HepG2 (cell line): ENCODE data around the gene ZNF625. TPM values are rescaled to one million over a fixed set of nuclear protein-coding genes. Genes with fewer than 3 reads are reported as not detected.

Experiments
- ATAC-seq: fragments of 200-7000 bp; cut with Tn5 transposase; 3 replicates; pipeline ENCODE4 v1.9.1; 2020; ENCODE audit warnings: mild to moderate bottlenecking, moderate library complexity
- BruUV-seq: library from RNA; stranded (reverse); fragments of 400-500 nt; replicated peaks from 2 replicates; lab custom pipeline; 2021; lab: Mats Ljungman, UMichigan
- CTCF ChIA-PET: fragments of 300-600 bp; formaldehyde crosslinking; extraction: SDS; loops from one replicate; lab custom pipeline; 2021; ENCODE audit warnings: low total read pairs, inconsistent platforms, low intra/inter-chr PET ratio; lab: Yijun Ruan, JAX
- POLR2A ChIA-PET: fragments of 350-600 bp; sonication (Branson Sonifier 250); formaldehyde crosslinking; loops from one replicate; lab custom pipeline; 2020; ENCODE audit warnings: antibody characterized with exemption, inconsistent platforms; lab: Yijun Ruan, JAX
- DNase-seq: peaks from one replicate; pipeline ENCODE4 v3.0.0-alpha.2; 2015; ENCODE audit warnings: low spot score
- FAIRE-seq: peaks from 3 replicates; lab custom pipeline; 2011; peaks lifted over from hg19 to GRCh38; lab: Jason Lieb, UNC
- H2AFZ ChIP-seq: one replicate; pipeline ENCODE4 v1.6.1; 2011; ENCODE audit warnings: low read length, inconsistent platforms
- H3K27ac ChIP-seq: fragments of 300-600 bp; 3 replicates; pipeline ENCODE4 v1.8.0; 2011; ENCODE audit warnings: mixed run types, mild to moderate bottlenecking, mixed read lengths, low read length, inconsistent platforms; ENCODE audit not compliant: insufficient read depth; ENCODE audit errors: extremely low read length
- H3K27me3 ChIP-seq, 2 experiments: fragments of 200-600 bp in 1 of 2; 2 replicates in 1 of 2; 3 replicates in 1 of 2; pipeline versions ENCODE4 v1.6.0 to v1.8.0; 2011; ENCODE audit warnings: low read length in 2 of 2, mild to moderate bottlenecking in 2 of 2, moderate library complexity in 2 of 2, inconsistent platforms in 1 of 2; ENCODE audit not compliant: insufficient read depth in 2 of 2, control insufficient read depth in 1 of 2
- H3K36me3 ChIP-seq, 2 experiments: fragments of 200-600 bp in 1 of 2; replicated peaks in 1 of 2; 2 replicates in 1 of 2; 3 replicates in 1 of 2; pipeline versions ENCODE4 v1.5.1 to v1.8.0; 2011; ENCODE audit warnings: low read length in 2 of 2, inconsistent platforms in 1 of 2; ENCODE audit not compliant: insufficient read depth in 2 of 2, control insufficient read depth in 1 of 2
- H3K4me1 ChIP-seq: 2 replicates; pipeline ENCODE4 v1.5.1; 2012; ENCODE audit warnings: low read length, inconsistent platforms; ENCODE audit not compliant: insufficient read depth
- H3K4me2 ChIP-seq: 2 replicates; pipeline ENCODE4 v1.6.0; 2011; ENCODE audit warnings: low read depth, low read length, inconsistent platforms
- H3K4me3 ChIP-seq, 3 experiments: fragments of 200-600 bp in 1 of 3; sonication (generic), shearing (Covaris generic) in 1 of 3; replicated peaks in 1 of 3; 2 replicates each; pipeline ENCODE4 v1.5.1; 2011 to 2016; ENCODE audit warnings: low read length in 3 of 3, inconsistent platforms in 2 of 3, low read depth in 2 of 3, mild to moderate bottlenecking in 2 of 3, control low read depth in 1 of 3, mixed read lengths in 1 of 3; ENCODE audit not compliant: insufficient read depth in 1 of 3
- H3K79me2 ChIP-seq: one replicate; pipeline ENCODE4 v1.6.1; 2011; ENCODE audit warnings: low read length, inconsistent platforms; ENCODE audit not compliant: insufficient read depth
- H3K9ac ChIP-seq: 2 replicates; pipeline ENCODE4 v1.6.0; 2011; ENCODE audit warnings: mild to moderate bottlenecking, low read depth, low read length, inconsistent platforms; ENCODE audit not compliant: insufficient read depth
- H3K9me3 ChIP-seq: 2 replicates; pipeline ENCODE4 v1.5.1; 2012; ENCODE audit warnings: mild to moderate bottlenecking, low read length
- H4K20me1 ChIP-seq: 2 replicates; pipeline ENCODE4 v1.6.0; 2011; ENCODE audit warnings: inconsistent platforms, mild to moderate bottlenecking, low read length, moderate library complexity; ENCODE audit not compliant: insufficient read depth
- ARNTL ChIP-seq: sonication (generic); formaldehyde crosslinking; IDR thresholded peaks from 2 replicates; pipeline ENCODE4 v1.4.0; 2020; ENCODE audit warnings: mild to moderate bottlenecking, missing genetic modification reagents
- FOXK1 ChIP-seq: sonication (generic); formaldehyde crosslinking; IDR thresholded peaks from 2 replicates; pipeline ENCODE4 v1.4.0; 2020; ENCODE audit warnings: low read depth, missing genetic modification reagents, borderline replicate concordance
- ISX ChIP-seq: sonication (generic); formaldehyde crosslinking; conservative IDR thresholded peaks from 2 replicates; pipeline ENCODE4 v1.5.0; 2020; ENCODE audit warnings: missing genetic modification reagents
- KMT2A ChIP-seq: sonication (generic); formaldehyde crosslinking; IDR thresholded peaks from 2 replicates; pipeline ENCODE4 v1.4.0; 2020; ENCODE audit warnings: missing genetic modification reagents
- MAFG ChIP-seq: sonication (generic); formaldehyde crosslinking; IDR thresholded peaks from 2 replicates; pipeline ENCODE4 v1.5.1; 2020; ENCODE audit warnings: mild to moderate bottlenecking, missing genetic modification reagents
- MED1 ChIP-seq: sonication (generic); formaldehyde crosslinking; IDR thresholded peaks from 2 replicates; pipeline ENCODE4 v1.4.0; 2020; ENCODE audit warnings: missing genetic modification reagents
- MTF1 ChIP-seq: sonication (generic); formaldehyde crosslinking; IDR thresholded peaks from 2 replicates; pipeline ENCODE4 v1.5.0; 2020; ENCODE audit warnings: missing genetic modification reagents
- POLR2AphosphoS2 ChIP-seq: IDR thresholded peaks from 2 replicates; pipeline ENCODE4 v1.6.1; 2011; ENCODE audit warnings: low read depth, low read length, improper control_type of control experiment
- SRY ChIP-seq: sonication (generic); formaldehyde crosslinking; IDR thresholded peaks from 2 replicates; pipeline ENCODE4 v1.8.0; 2022; ENCODE audit warnings: mild to moderate bottlenecking, missing genetic modification reagents
- TCF12 ChIP-seq, 2 experiments: fragments of 450-650 bp in 1 of 2; sonication (generic) in 1 of 2; formaldehyde crosslinking in 1 of 2; IDR thresholded peaks; 2 replicates each; pipeline versions ENCODE4 v1.6.1 to v1.8.0; 2017 to 2022; ENCODE audit warnings: antibody characterized with exemption in 1 of 2, mild to moderate bottlenecking in 1 of 2, missing genetic modification reagents in 1 of 2, moderate library complexity in 1 of 2
- ZNF552 ChIP-seq: sonication (generic); formaldehyde crosslinking; IDR thresholded peaks from 2 replicates; pipeline ENCODE4 v1.9.0; 2022; ENCODE audit warnings: missing genetic modification reagents, mild to moderate bottlenecking, borderline replicate concordance
- WGBS: methylation state at CpG from one replicate; pipeline ENCODE4 v1.1.6; 2017; ENCODE audit warnings: low lambda C conversion rate; 5-methylcytosine and 5-hydroxymethylcytosine counted together
- in situ Hi-C: cut with HindIII; loops from 2 replicates; pipeline ENCODE4 v1.10.0; 2017; ENCODE audit warnings: low pct_unique_long_range_greater_than_20kb; ENCODE audit not compliant: extremely low pct_ligation_motif_present
- intact Hi-C: fragments of 100-400 bp; cut with micrococcal nuclease; formaldehyde crosslinking; loops from one replicate; pipeline ENCODE4 v1.10.0; 2022; ENCODE audit not compliant: unreplicated experiment
- polyA plus RNA-seq, 8 experiments: library from polyadenylated mRNA; depleted of rRNA in 3 of 8; stranded (reverse) in 7 of 8; unstranded in 1 of 8; fragments of >200 nt; fragmentation: Illumina TruSeq in 4 of 8; extraction: Trizol in 4 of 8; gene quantifications; 2 replicates each; pipeline versions ENCODE4 v1.2.1 to v1.2.3, GENCODE V29; 2011 to 2016; ENCODE audit warnings: low read depth in 4 of 8, missing spikeins in 1 of 8, mixed read lengths in 1 of 8; ENCODE audit not compliant: insufficient read depth in 1 of 8
- total RNA-seq, 5 experiments: library from RNA; depleted of rRNA; stranded (reverse); fragments of >200 nt; fragmentation: Illumina TruSeq; extraction: Trizol; gene quantifications; 2 replicates each; pipeline ENCODE4 v1.2.3, GENCODE V29; 2016; ENCODE audit warnings: low read depth in 1 of 5
- TF ChIP-seq, protein P1 (sequence below): sonication (generic); formaldehyde crosslinking; IDR thresholded peaks from 2 replicates; pipeline ENCODE4 v1.4.0; 2020; ENCODE audit warnings: missing genetic modification reagents
- TF ChIP-seq, protein P2 (sequence below): sonication (generic); formaldehyde crosslinking; IDR thresholded peaks from 2 replicates; pipeline ENCODE4 v1.4.0; 2020; ENCODE audit warnings: missing genetic modification reagents; ENCODE audit errors: not compliant biosample characterization
- TF ChIP-seq, protein P3 (sequence below): sonication (generic); formaldehyde crosslinking; IDR thresholded peaks from 2 replicates; pipeline ENCODE4 v1.5.1; 2020; ENCODE audit warnings: mild to moderate bottlenecking, missing genetic modification reagents, moderate library complexity
- TF ChIP-seq, protein P4 (sequence below): conservative IDR thresholded peaks from 2 replicates; pipeline ENCODE4 v1.6.1; 2018; ENCODE audit warnings: missing genetic modification reagents
- TF ChIP-seq, protein P5 (sequence below): sonication (generic); formaldehyde crosslinking; IDR thresholded peaks from 2 replicates; pipeline ENCODE4 v1.8.0; 2022; ENCODE audit warnings: missing genetic modification reagents, mild to moderate bottlenecking, borderline replicate concordance

The ZNF625 gene
- total and polyA plus RNA-seq, 2 of the 13 experiments (the other 11 are each of a cell fraction or from before 2014, with no cell fraction given), result 1.7 to 12.2 TPM

DNA sequence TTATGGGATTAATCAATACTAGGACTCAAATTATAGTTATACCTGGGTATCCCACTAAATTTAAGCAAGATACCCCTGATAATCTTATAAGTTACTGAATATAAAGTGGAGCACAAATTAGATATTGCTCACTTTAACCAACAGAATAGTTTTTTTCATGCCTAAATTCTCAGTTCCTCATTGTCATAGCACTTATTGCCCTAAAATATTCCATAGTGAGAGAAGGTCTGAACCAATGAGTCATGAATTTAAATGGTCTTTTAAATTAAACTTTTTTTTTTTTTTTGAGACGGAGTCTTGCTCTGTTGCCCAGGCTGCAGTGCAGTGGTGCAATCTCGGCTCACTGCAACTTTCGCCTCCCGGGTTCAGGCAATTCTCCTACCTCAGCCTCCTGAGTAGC, 48.8 kb upstream of the ZNF625 start:
- H3K4me1 ChIP-seq, result peaks cover 18% of the 10 kb centered on the region
- no peak overlapping the region for H2AFZ ChIP-seq
- ChIA-PET CTCF (no interaction called here), POLR2A (no interaction called here)
- no peaks in the 10 kb centered on the region for H3K36me3 ChIP-seq
- no peaks in the 10 kb centered on the region for H3K27me3 ChIP-seq
- in situ Hi-C loops (no loop called here), intact Hi-C loops (no loop called here)
- no peaks in the 10 kb centered on the region for H3K79me2 ChIP-seq
- 0 out of 2 replicates have a peak, but pooled peaks cover 12% of the 10 kb centered on the region for H3K9me3 ChIP-seq
- no peak for FAIRE-seq
- no peak overlapping the region for H3K4me2 ChIP-seq
- no peak for ATAC-seq
- 95% methylated on average over 4 of the region's 4 CpGs for WGBS
- BruUV-seq, result no TSS peak
- no peak overlapping the region for H3K4me3 ChIP-seq
- H4K20me1 ChIP-seq, result no peaks in the 10 kb centered on the region
- H3K27ac ChIP-seq, result no peak overlapping the region
- DNase-seq, result no peak
- TF ChIP-seq, protein P1, sequence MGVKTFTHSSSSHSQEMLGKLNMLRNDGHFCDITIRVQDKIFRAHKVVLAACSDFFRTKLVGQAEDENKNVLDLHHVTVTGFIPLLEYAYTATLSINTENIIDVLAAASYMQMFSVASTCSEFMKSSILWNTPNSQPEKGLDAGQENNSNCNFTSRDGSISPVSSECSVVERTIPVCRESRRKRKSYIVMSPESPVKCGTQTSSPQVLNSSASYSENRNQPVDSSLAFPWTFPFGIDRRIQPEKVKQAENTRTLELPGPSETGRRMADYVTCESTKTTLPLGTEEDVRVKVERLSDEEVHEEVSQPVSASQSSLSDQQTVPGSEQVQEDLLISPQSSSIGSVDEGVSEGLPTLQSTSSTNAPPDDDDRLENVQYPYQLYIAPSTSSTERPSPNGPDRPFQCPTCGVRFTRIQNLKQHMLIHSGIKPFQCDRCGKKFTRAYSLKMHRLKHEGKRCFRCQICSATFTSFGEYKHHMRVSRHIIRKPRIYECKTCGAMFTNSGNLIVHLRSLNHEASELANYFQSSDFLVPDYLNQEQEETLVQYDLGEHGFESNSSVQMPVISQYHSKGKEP (CRISPR knock-in tag), result no peak
- no peak for TF ChIP-seq ISX
- TF ChIP-seq ARNTL (CRISPR knock-in tag), result no peak
- TF ChIP-seq MED1 (CRISPR knock-in tag), result no peak
- TF ChIP-seq MAFG (CRISPR knock-in tag), result no peak
- TF ChIP-seq FOXK1 (CRISPR knock-in tag), result no peak
- no peak for TF ChIP-seq KMT2A (CRISPR knock-in tag)
- no peak for TF ChIP-seq ZNF552 (CRISPR knock-in tag)
- no peak for TF ChIP-seq SRY (CRISPR knock-in tag)
- TF ChIP-seq, protein P2, sequence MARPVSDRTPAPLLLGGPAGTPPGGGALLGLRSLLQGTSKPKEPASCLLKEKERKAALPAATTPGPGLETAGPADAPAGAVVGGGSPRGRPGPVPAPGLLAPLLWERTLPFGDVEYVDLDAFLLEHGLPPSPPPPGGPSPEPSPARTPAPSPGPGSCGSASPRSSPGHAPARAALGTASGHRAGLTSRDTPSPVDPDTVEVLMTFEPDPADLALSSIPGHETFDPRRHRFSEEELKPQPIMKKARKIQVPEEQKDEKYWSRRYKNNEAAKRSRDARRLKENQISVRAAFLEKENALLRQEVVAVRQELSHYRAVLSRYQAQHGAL (CRISPR knock-in tag), result no peak
- TF ChIP-seq MTF1, result no peak
- TF ChIP-seq, protein P3, sequence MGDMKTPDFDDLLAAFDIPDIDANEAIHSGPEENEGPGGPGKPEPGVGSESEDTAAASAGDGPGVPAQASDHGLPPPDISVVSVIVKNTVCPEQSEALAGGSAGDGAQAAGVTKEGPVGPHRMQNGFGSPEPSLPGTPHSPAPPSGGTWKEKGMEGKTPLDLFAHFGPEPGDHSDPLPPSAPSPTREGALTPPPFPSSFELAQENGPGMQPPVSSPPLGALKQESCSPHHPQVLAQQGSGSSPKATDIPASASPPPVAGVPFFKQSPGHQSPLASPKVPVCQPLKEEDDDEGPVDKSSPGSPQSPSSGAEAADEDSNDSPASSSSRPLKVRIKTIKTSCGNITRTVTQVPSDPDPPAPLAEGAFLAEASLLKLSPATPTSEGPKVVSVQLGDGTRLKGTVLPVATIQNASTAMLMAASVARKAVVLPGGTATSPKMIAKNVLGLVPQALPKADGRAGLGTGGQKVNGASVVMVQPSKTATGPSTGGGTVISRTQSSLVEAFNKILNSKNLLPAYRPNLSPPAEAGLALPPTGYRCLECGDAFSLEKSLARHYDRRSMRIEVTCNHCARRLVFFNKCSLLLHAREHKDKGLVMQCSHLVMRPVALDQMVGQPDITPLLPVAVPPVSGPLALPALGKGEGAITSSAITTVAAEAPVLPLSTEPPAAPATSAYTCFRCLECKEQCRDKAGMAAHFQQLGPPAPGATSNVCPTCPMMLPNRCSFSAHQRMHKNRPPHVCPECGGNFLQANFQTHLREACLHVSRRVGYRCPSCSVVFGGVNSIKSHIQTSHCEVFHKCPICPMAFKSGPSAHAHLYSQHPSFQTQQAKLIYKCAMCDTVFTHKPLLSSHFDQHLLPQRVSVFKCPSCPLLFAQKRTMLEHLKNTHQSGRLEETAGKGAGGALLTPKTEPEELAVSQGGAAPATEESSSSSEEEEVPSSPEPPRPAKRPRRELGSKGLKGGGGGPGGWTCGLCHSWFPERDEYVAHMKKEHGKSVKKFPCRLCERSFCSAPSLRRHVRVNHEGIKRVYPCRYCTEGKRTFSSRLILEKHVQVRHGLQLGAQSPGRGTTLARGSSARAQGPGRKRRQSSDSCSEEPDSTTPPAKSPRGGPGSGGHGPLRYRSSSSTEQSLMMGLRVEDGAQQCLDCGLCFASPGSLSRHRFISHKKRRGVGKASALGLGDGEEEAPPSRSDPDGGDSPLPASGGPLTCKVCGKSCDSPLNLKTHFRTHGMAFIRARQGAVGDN (CRISPR knock-in tag), result no peak
- TF ChIP-seq, protein P4, sequence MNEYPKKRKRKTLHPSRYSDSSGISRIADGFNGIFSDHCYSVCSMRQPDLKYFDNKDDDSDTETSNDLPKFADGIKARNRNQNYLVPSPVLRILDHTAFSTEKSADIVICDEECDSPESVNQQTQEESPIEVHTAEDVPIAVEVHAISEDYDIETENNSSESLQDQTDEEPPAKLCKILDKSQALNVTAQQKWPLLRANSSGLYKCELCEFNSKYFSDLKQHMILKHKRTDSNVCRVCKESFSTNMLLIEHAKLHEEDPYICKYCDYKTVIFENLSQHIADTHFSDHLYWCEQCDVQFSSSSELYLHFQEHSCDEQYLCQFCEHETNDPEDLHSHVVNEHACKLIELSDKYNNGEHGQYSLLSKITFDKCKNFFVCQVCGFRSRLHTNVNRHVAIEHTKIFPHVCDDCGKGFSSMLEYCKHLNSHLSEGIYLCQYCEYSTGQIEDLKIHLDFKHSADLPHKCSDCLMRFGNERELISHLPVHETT (CRISPR knock-in tag), result no peak
- TF ChIP-seq, protein P5, sequence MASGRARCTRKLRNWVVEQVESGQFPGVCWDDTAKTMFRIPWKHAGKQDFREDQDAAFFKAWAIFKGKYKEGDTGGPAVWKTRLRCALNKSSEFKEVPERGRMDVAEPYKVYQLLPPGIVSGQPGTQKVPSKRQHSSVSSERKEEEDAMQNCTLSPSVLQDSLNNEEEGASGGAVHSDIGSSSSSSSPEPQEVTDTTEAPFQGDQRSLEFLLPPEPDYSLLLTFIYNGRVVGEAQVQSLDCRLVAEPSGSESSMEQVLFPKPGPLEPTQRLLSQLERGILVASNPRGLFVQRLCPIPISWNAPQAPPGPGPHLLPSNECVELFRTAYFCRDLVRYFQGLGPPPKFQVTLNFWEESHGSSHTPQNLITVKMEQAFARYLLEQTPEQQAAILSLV (CRISPR knock-in tag), result no peak
- TF ChIP-seq TCF12 (IDR thresholded peaks at IDR 0.05), result no peak
- TF ChIP-seq TCF12 (CRISPR knock-in tag; IDR thresholded peaks at IDR 0.05), result no peak
- no peak for TF ChIP-seq POLR2AphosphoS2
- H3K9ac ChIP-seq, result no peak overlapping the region
